ENCODE data around the gene OPCML. TPM values are rescaled to one million over a fixed set of nuclear protein-coding genes. Genes with fewer than 3 reads are reported as not detected.

Gene OPCML
- total RNA-seq, 3 donors from 2014 or later (not counting 1 experiment from before 2014, with no cell fraction given): not detected

DNA sequence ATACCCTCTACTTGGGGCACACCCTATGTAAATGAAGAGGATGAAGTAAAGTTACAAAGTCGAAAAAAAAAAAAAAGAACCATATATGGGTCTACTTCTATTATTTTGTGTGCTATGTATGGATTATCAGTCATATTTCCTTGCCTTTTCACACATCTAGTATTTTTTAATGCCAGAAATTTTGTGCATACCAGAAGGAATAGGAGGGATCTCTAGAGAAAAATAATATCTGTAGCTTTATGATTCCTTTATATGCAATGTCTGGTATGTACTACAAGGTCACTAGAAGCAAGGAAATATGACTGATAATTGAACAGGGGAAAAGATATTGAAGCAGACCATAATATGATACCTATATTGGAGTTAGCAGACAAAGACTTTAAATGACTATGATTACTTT lies 713.4 kb downstream of the OPCML start:
- Histone ChIP-seq H3K27ac (ENCODE audit: low read length) (no peak overlapping the region), H3K27me3 (ENCODE audit: control insufficient read depth, insufficient read depth, low read length) (no peaks in the 10 kb centered on the region), H3K9me3 (ENCODE audit: control insufficient read depth, insufficient read depth, low read length) (no peaks in the 10 kb centered on the region), H3K36me3 (ENCODE audit: control insufficient read depth, insufficient read depth, low read length) (no peaks in the 10 kb centered on the region), H3K4me3 (ENCODE audit: low read length) (no peak overlapping the region), H3K4me1 (ENCODE audit: control insufficient read depth, insufficient read depth, low read length) (no peaks in the 10 kb centered on the region)
- intact Hi-C loops (cut with micrococcal nuclease): loop anchor here (10.0 kb wide), 1 partner anchor 56 kb away; no protein-coding TSS in a partner anchor
- TF ChIP-seq, protein P1, sequence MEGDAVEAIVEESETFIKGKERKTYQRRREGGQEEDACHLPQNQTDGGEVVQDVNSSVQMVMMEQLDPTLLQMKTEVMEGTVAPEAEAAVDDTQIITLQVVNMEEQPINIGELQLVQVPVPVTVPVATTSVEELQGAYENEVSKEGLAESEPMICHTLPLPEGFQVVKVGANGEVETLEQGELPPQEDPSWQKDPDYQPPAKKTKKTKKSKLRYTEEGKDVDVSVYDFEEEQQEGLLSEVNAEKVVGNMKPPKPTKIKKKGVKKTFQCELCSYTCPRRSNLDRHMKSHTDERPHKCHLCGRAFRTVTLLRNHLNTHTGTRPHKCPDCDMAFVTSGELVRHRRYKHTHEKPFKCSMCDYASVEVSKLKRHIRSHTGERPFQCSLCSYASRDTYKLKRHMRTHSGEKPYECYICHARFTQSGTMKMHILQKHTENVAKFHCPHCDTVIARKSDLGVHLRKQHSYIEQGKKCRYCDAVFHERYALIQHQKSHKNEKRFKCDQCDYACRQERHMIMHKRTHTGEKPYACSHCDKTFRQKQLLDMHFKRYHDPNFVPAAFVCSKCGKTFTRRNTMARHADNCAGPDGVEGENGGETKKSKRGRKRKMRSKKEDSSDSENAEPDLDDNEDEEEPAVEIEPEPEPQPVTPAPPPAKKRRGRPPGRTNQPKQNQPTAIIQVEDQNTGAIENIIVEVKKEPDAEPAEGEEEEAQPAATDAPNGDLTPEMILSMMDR (IDR thresholded peaks at IDR 0.05): no peak
- Mint-ChIP-seq H3K27me3 (ENCODE audit: low read depth in 2 of 2) (peaks cover 0 to 2% of the 10 kb centered on the region in 2 donors), H3K4me3 (no peak overlapping the region), H3K4me1 (no peaks in the 10 kb centered on the region), H3K36me3 (no peaks in the 10 kb centered on the region), H3K27ac (no peak overlapping the region), H3K9me3 (peaks cover 3 to 5% of the 10 kb centered on the region in 2 donors)
- no peak for ATAC-seq
- no CpG with 5 or more reads among the region's 1 CpG for WGBS (ENCODE audit: insufficient coverage)
- DNase-seq: no peak

DNA sequence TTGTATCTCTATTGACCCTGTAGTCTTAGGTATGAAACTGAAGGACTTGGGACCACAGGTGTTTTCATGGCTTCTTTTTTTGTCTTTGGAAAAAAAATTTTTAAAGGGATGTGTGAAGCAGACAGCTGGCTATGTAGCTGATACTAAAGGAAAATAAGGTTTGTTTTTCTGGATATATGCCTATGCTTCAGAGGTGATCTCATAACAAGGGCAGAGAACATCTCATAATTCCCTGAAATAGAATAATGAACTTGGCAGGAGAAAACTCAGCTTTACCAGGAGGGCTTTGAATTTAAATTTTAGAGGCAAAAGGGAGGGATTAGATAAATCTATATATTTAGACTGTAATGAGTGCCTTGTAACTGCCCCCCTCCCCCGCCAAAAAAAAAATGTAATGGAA lies 714.9 kb downstream of the OPCML start:
- Histone ChIP-seq H3K27me3 (ENCODE audit: control insufficient read depth, insufficient read depth, low read length) (no peaks in the 10 kb centered on the region), H3K4me3 (ENCODE audit: low read length) (no peak overlapping the region), H3K36me3 (ENCODE audit: control insufficient read depth, insufficient read depth, low read length) (no peaks in the 10 kb centered on the region), H3K4me1 (ENCODE audit: control insufficient read depth, insufficient read depth, low read length) (no peaks in the 10 kb centered on the region), H3K9me3 (ENCODE audit: control insufficient read depth, insufficient read depth, low read length) (no peaks in the 10 kb centered on the region), H3K27ac (ENCODE audit: low read length) (no peak overlapping the region)
- peaks cover 6 to 9% of the 10 kb centered on the region in 2 donors for H3K9me3 Mint-ChIP-seq
- intact Hi-C loops (cut with micrococcal nuclease): loop anchor here (10.0 kb wide), 1 partner anchor 57 kb away; no protein-coding TSS in a partner anchor
- no peaks in the 10 kb centered on the region for H3K4me1 Mint-ChIP-seq
- WGBS (ENCODE audit: insufficient coverage): no CpG with 5 or more reads among the region's 1 CpG
- DNase-seq (no peak), ATAC-seq (no peak)
- no peak overlapping the region for H3K4me3 Mint-ChIP-seq
- TF ChIP-seq, protein P1 (IDR thresholded peaks at IDR 0.05): no peak
- no peak overlapping the region for H3K27ac Mint-ChIP-seq
- H3K36me3 Mint-ChIP-seq: no peaks in the 10 kb centered on the region
- peaks cover 0 to 2% of the 10 kb centered on the region in 2 donors for H3K27me3 Mint-ChIP-seq (ENCODE audit: low read depth in 2 of 2)

- ATAC-seq: no peak
- WGBS (ENCODE audit: insufficient coverage): 100% methylated on average over 1 of the region's 2 CpGs
- intact Hi-C loops (cut with micrococcal nuclease): loop anchor here (10.0 kb wide), 1 partner anchor 60 kb away; no protein-coding TSS in a partner anchor
- DNase-seq: no peak
- Mint-ChIP-seq H3K4me3 (no peak overlapping the region), H3K36me3 (no peaks in the 10 kb centered on the region), H3K27ac (no peak overlapping the region), H3K4me1 (no peaks in the 10 kb centered on the region), H3K9me3 (peaks cover 6 to 9% of the 10 kb centered on the region in 2 donors), H3K27me3 (ENCODE audit: low read depth in 2 of 2) (peaks cover 0 to 2% of the 10 kb centered on the region in 2 donors)
- Histone ChIP-seq H3K36me3 (ENCODE audit: control insufficient read depth, insufficient read depth, low read length) (no peaks in the 10 kb centered on the region), H3K4me1 (ENCODE audit: control insufficient read depth, insufficient read depth, low read length) (no peaks in the 10 kb centered on the region), H3K4me3 (ENCODE audit: low read length) (no peak overlapping the region), H3K9me3 (ENCODE audit: control insufficient read depth, insufficient read depth, low read length) (no peaks in the 10 kb centered on the region), H3K27me3 (ENCODE audit: control insufficient read depth, insufficient read depth, low read length) (no peaks in the 10 kb centered on the region), H3K27ac (ENCODE audit: low read length) (no peak overlapping the region)
- TF ChIP-seq, protein P1 (IDR thresholded peaks at IDR 0.05): no peak
Observed at GRCh38 chr11:132814410-132814809, 717.9 kb downstream of the OPCML start.

GRCh38 chr11:132811649-132812048 lies 720.7 kb downstream of the OPCML start:
- Mint-ChIP-seq H3K27ac (no peak overlapping the region), H3K9me3 (peaks cover 6 to 8% of the 10 kb centered on the region in 2 donors), H3K27me3 (ENCODE audit: low read depth in 2 of 2) (peaks cover 0 to 2% of the 10 kb centered on the region in 2 donors), H3K36me3 (no peaks in the 10 kb centered on the region), H3K4me3 (no peak overlapping the region), H3K4me1 (no peaks in the 10 kb centered on the region)
- Histone ChIP-seq H3K27ac (ENCODE audit: low read length) (no peak overlapping the region), H3K36me3 (ENCODE audit: control insufficient read depth, insufficient read depth, low read length) (no peaks in the 10 kb centered on the region), H3K27me3 (ENCODE audit: control insufficient read depth, insufficient read depth, low read length) (no peaks in the 10 kb centered on the region), H3K9me3 (ENCODE audit: control insufficient read depth, insufficient read depth, low read length) (no peaks in the 10 kb centered on the region), H3K4me3 (ENCODE audit: low read length) (no peak overlapping the region), H3K4me1 (ENCODE audit: control insufficient read depth, insufficient read depth, low read length) (no peaks in the 10 kb centered on the region)
- WGBS (ENCODE audit: insufficient coverage): 89% methylated on average over 5 of the region's 6 CpGs
- intact Hi-C loops (cut with micrococcal nuclease): loop anchor here (10.0 kb wide), 1 partner anchor 63 kb away; no protein-coding TSS in a partner anchor
- DNase-seq: no peak
- TF ChIP-seq, protein P1 (IDR thresholded peaks at IDR 0.05): no peak
- ATAC-seq: no peak

Measured in natural killer cell (primary cell).